Duodenal mucosa (tissue), 2 donors: ENCODE results near the gene AQP2.

Experiments
- H3K27ac ChIP-seq: one replicate; pipeline ENCODE4 v1.7.0; 2013; ENCODE audit warnings: low read depth, low read length
- H3K27me3 ChIP-seq, 2 donors: one replicate each; pipeline ENCODE4 v1.7.0; 2013; ENCODE audit warnings: low read length in 2 of 2, control low read depth in 1 of 2; ENCODE audit not compliant: insufficient read depth in 2 of 2, control insufficient read depth in 1 of 2
- H3K36me3 ChIP-seq, 2 donors: one replicate each; pipeline ENCODE4 v1.7.0; 2013; ENCODE audit warnings: low read length in 2 of 2, control low read depth in 1 of 2; ENCODE audit not compliant: insufficient read depth in 2 of 2, control insufficient read depth in 1 of 2
- H3K4me1 ChIP-seq, 2 donors: one replicate each; pipeline ENCODE4 v1.7.0; 2013; ENCODE audit warnings: low read length in 2 of 2, control low read depth in 1 of 2; ENCODE audit not compliant: insufficient read depth in 2 of 2, control insufficient read depth in 1 of 2
- H3K4me3 ChIP-seq, 2 donors: one replicate each; pipeline ENCODE4 v1.7.0; 2013; ENCODE audit warnings: low read length in 2 of 2, low read depth in 1 of 2
- H3K9ac ChIP-seq, 2 donors: one replicate each; pipeline ENCODE4 v1.7.0; 2013; ENCODE audit warnings: low read length in 2 of 2, low read depth in 1 of 2
- H3K9me3 ChIP-seq, 2 donors: one replicate each; pipeline ENCODE4 v1.7.0; 2013; ENCODE audit warnings: low read length in 2 of 2, control low read depth in 1 of 2; ENCODE audit not compliant: control insufficient read depth in 1 of 2

AQP2 gene

DNA sequence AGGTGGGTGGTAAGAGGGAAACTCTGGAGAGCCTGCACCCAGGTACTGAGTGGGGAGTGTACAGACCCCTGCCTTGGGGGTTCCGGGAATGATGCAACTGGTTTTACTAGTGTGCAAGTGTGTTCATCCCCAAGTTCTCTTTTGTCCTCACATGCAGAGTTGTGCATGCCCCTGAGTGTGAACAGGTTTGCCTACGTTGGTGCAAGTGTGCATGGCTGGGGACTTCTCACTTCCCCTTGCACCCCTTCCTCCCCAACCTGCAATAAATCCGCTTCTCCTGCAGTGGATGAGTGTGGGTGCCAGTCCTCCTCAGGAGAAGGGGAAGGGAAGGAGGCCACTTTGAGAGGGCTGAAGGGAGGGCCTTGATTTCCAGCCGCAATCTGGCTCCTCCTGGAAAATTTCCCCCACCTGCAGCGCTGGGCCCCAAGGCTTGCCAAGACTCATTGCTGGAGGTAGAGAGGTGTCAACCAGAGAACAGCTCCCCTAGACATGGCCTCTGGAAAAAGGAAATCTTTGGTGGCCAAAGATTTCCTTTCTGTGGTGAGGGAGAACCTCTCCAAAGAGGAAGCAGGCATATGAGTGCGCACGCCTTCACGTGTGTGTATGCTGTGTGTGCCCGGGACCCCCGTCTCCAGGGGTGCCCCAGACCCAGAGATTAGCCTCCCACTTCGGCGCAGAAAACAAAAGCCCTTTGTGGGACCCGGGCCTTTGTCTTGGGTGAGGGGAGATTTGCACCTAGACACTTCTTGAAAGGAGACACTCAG lies 5.5 kb downstream of the AQP2 start:
- Histone ChIP-seq H3K27me3 (peaks cover 39 to 53% of the 10 kb centered on the region in 2 donors), H3K9ac (no peak overlapping the region), H3K4me3 (no peak overlapping the region), H3K4me1 (no peaks in the 10 kb centered on the region), H3K36me3 (no peaks in the 10 kb centered on the region), H3K27ac (no peak overlapping the region), H3K9me3 (no peaks in the 10 kb centered on the region)

- Histone ChIP-seq H3K4me3 (no peak overlapping the region), H3K36me3 (no peaks in the 10 kb centered on the region), H3K27me3 (peaks cover 41 to 56% of the 10 kb centered on the region in 2 donors), H3K9ac (no peak overlapping the region), H3K9me3 (no peaks in the 10 kb centered on the region), H3K27ac (no peak overlapping the region), H3K4me1 (no peaks in the 10 kb centered on the region)
These were observed 6.4 kb downstream of the AQP2 start for GRCh38 chr12:49956663-49957569.

GRCh38 chr12:49957570-49957967 lies 7.0 kb downstream of the AQP2 start:
- Histone ChIP-seq H3K9me3 (no peaks in the 10 kb centered on the region), H3K4me3 (no peak overlapping the region), H3K9ac (no peak overlapping the region), H3K27me3 (peaks cover 48 to 59% of the 10 kb centered on the region in 2 donors), H3K4me1 (no peaks in the 10 kb centered on the region), H3K36me3 (no peaks in the 10 kb centered on the region), H3K27ac (no peak overlapping the region)

- peaks cover 53 to 63% of the 10 kb centered on the region in 2 donors for H3K27me3 ChIP-seq
These were observed 9.3 kb downstream of the AQP2 start for GRCh38 chr12:49959685-49960473.

DNA sequence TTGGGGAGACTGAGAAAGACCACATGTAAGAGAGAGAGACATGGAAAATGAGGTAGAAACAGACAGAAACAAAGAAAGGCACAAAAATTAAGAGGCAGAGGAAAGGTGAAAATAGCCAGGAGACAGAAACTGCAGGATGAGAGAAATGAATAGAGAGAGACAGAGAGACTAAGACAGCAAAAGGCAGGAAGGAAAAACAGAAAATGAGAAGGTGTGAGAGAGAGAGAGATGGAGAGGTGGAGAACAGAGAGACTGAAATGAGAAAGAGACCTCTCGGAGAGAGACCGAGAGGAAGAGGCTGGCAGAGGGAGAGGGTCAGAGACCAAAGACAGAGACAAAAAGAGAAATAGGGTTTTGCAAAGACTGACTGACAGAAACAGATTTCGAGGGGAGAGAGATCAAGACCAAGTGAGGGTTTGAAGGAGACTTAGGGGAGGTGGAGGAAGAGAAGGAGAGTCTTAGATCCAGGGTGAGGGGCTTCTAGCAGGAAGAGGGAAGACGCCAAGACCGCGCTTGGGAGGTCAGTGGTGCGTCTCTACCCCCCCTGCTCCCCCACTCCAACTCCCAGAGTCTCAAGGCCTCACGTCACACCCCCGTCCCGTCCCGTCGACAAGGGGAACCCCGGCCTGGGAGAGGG lies 10.1 kb downstream of the AQP2 start:
- H3K9me3 ChIP-seq = no peaks in the 10 kb centered on the region
- no peak overlapping the region for H3K9ac ChIP-seq
- peaks cover 52 to 64% of the 10 kb centered on the region in 2 donors for H3K27me3 ChIP-seq
- no peaks in the 10 kb centered on the region for H3K36me3 ChIP-seq
- H3K27ac ChIP-seq = no peak overlapping the region
- H3K4me1 ChIP-seq = no peaks in the 10 kb centered on the region
- H3K4me3 ChIP-seq = no peak overlapping the region

More at GRCh38 chr12:49959685-49960473, 9.3 kb downstream of the AQP2 start:
- Histone ChIP-seq H3K9me3 (no peaks in the 10 kb centered on the region), H3K9ac (no peak overlapping the region), H3K4me3 (no peak overlapping the region), H3K36me3 (no peaks in the 10 kb centered on the region), H3K4me1 (no peaks in the 10 kb centered on the region), H3K27ac (no peak overlapping the region)

- peaks cover 47 to 58% of the 10 kb centered on the region in 2 donors for H3K27me3 ChIP-seq
- no peak within 1 kb of the TSS for H3K9ac ChIP-seq
- H3K27ac ChIP-seq = no peak within 1 kb of the TSS
- H3K4me1 ChIP-seq = no peaks in the 10 kb centered on the region
- H3K4me3 ChIP-seq = no peak within 1 kb of the TSS
- no peaks in the 10 kb centered on the region for H3K36me3 ChIP-seq
- H3K9me3 ChIP-seq = no peaks in the 10 kb centered on the region
These were observed 10.8 kb downstream of the AQP2 start, which contains the start of gene AQP5 for GRCh38 chr12:49961111-49961922. TSS of gene AQP5 (plus strand) at chr12:49961872. CDS start at chr12:49962018, 146 bp downstream.

DNA sequence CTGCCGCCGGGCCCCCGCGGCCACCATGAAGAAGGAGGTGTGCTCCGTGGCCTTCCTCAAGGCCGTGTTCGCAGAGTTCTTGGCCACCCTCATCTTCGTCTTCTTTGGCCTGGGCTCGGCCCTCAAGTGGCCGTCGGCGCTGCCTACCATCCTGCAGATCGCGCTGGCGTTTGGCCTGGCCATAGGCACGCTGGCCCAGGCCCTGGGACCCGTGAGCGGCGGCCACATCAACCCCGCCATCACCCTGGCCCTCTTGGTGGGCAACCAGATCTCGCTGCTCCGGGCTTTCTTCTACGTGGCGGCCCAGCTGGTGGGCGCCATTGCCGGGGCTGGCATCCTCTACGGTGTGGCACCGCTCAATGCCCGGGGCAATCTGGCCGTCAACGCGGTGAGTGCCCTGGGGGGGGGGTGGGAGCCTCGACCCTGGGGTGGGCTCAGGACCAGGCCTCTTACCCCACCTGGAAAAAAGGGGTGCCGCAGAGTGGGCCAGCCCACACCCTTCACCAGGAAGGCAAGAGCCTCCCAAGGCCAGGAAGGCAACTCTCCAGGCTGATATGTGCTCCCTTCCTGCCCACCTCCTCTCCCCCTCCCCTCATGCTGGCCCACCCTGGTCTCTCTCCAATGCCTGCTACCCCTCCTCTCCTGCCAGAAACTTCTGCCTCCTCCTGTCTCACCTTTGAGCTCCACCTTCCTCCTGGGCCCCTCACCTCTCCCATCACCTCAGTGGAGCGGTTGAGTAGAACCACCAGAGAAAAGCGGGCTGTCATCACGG lies 11.6 kb downstream of the AQP2 start:
- H3K27ac ChIP-seq = no peak overlapping the region
- H3K36me3 ChIP-seq = no peaks in the 10 kb centered on the region
- H3K4me3 ChIP-seq = no peak overlapping the region
- H3K27me3 ChIP-seq = peaks cover 47 to 57% of the 10 kb centered on the region in 2 donors
- H3K4me1 ChIP-seq = peaks cover 2% of the 10 kb centered on the region in 2 donors
- no peaks in the 10 kb centered on the region for H3K9me3 ChIP-seq
- no peak overlapping the region for H3K9ac ChIP-seq

- Histone ChIP-seq H3K9me3 (no peaks in the 10 kb centered on the region), H3K4me1 (peaks cover 7 to 11% of the 10 kb centered on the region in 2 donors), H3K27me3 (peaks cover 51 to 53% of the 10 kb centered on the region in 2 donors), H3K9ac (no peak overlapping the region), H3K27ac (no peak overlapping the region), H3K36me3 (no peaks in the 10 kb centered on the region), H3K4me3 (no peak overlapping the region)
These were observed 12.6 kb downstream of the AQP2 start for GRCh38 chr12:49962861-49963765.
